ENCODE results near the gene CREG1.

CREG1 gene

DNA sequence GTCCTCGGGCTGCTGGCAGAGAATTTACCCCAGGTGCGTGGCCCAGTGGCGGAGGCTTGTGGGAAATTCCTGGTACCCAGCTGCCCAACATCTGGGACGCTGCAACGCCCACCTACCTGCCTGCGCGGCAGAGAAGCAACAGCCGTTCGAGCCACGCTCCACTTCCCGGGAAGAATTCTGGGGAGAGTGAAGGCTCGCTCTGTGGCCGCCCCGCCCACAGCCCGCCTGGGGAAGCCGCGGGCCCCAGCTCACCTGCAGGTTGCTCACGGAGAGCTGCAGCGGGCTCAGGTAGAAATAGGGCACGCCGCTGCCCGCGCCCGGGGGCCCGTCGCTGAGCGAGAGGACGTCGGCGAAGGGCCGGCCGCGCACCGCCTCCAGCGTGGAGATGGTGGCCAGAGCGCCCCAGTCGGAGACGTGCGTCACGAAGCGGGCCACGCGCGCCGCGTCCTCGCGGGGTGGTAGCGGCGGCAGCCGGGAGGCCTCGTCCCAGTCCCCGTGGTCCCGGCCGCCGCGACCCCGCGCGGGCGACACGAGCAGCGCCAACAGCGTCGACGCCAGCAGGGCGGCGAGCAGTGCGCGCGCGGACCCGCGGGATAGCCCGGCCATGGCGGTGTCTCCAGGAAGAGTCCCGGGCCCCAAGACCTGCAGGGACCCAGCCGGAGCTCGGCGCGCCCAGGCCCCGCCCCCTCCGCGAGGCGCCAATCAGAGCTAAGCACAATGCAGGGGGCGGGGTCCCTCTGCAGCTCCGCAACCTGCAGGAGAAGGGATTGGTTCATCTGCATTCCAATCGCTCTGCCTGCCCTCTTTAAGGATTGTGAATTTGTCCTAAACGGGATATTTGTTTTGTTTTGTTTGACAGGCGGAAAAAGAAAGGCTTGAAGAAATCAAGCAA, at the start of gene CREG1:
CREG1 (minus strand) TSS at position 627 of the 892 bp plus-strand sequence.
- ChIA-PET CTCF (no interaction called here), POLR2A (ENCODE audit: low non-redundant PET) (interaction anchor here (0.7 kb wide), 1 partner anchor 1755 kb away, joined by 3 read pairs; no protein-coding TSS in a partner anchor)
- H3K27ac ChIP-seq: peak within 1 kb of the TSS; percentile 78

GRCh38 chr1:167602840-167603239, 49.3 kb upstream of the CREG1 start:
- no peak overlapping the region for H3K27ac ChIP-seq
- ChIA-PET POLR2A (ENCODE audit: low non-redundant PET) (no interaction called here), CTCF (interaction anchor here (1.4 kb wide), 1 partner anchor 85 kb away, joined by 4 read pairs; no protein-coding TSS in a partner anchor)
- TF ChIP-seq CTCF (conservative IDR thresholded peaks at IDR 0.05; ENCODE audit: low read depth): no peak
- no peak for DNase-seq (ENCODE audit: low spot score)

More for the DNA sequence above, at the start of gene CREG1:
- DNase-seq (ENCODE audit: low spot score): peak; percentile 95
- no peak for TF ChIP-seq CTCF (conservative IDR thresholded peaks at IDR 0.05; ENCODE audit: low read depth)

- CTCF ChIA-PET: interaction anchor here (1.9 to 2.5 kb wide), 2 partner anchors 61 to 86 kb away, joined by 5 to 27 read pairs; no protein-coding TSS in a partner anchor
- POLR2A ChIA-PET (ENCODE audit: low non-redundant PET): no interaction called here
- no peak overlapping the region for H3K27ac ChIP-seq
- TF ChIP-seq CTCF (conservative IDR thresholded peaks at IDR 0.05; ENCODE audit: low read depth): no peak
- DNase-seq (ENCODE audit: low spot score): no peak
Measured at GRCh38 chr1:167601442-167602383, 48.2 kb upstream of the CREG1 start.

DNA sequence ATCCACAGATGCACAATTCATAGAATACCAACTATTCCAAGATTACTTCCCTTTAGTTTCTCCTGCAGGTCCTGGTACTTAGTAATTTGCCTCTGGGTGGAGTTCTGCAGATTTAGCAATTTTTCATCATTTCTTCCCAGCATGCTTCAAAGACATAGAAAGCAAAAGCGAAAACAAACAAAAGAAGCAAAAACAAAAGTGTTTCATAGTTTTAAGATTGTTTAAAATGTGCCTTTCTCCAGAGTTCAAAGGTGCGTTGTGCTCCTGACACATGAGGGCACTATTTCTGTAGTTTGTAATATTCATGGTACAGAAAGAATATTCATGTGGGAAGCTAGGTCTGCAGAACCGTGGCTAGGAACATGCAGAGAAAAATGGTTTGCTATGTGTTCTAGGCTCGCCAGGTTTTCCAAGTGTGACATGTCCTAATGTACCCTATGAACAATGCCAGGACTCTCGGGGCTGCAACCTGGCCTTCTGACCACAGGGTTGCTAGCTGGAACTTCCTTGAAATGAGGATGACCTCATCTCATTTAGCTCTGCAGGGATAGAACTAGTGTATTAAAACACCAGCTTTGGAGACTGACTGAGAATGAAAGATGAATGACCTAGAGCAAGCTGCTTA, 46.5 kb upstream of the CREG1 start:
- POLR2A ChIA-PET (ENCODE audit: low non-redundant PET): no interaction called here
- peak; percentile 36 for DNase-seq (ENCODE audit: low spot score)
- TF ChIP-seq CTCF (conservative IDR thresholded peaks at IDR 0.05; ENCODE audit: low read depth): peak; percentile 69
- CTCF ChIA-PET: interaction anchor here (0.5 to 2.5 kb wide), 11 partner anchors 9 to 496 kb away, joined by 3 to 27 read pairs (median 5); no protein-coding TSS in a partner anchor
- no peak overlapping the region for H3K27ac ChIP-seq

DNA sequence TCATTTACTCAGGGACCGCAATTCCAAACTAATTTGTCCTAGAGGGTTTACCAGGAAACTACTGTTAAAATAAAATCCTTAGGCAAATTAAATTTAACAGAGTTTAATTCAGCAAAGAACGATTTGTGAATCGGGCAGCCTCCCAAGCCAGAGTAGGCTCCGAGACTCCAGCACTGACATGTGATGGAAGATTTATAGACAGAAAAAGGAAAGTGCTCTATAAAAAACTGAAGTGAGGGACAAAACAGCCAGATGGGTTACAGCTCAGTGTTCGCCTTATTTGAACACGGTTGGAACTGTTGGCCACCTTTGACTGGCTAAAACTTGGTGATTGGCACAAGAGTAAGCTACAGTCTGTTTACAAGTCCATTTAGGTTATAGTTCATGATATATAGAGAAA, 41.3 kb upstream of the CREG1 start:
- H3K27ac ChIP-seq: no peak overlapping the region
- CTCF ChIA-PET: no interaction called here
- TF ChIP-seq CTCF (conservative IDR thresholded peaks at IDR 0.05; ENCODE audit: low read depth): no peak
- no peak for DNase-seq (ENCODE audit: low spot score)
- POLR2A ChIA-PET (ENCODE audit: low non-redundant PET): no interaction called here

DNA sequence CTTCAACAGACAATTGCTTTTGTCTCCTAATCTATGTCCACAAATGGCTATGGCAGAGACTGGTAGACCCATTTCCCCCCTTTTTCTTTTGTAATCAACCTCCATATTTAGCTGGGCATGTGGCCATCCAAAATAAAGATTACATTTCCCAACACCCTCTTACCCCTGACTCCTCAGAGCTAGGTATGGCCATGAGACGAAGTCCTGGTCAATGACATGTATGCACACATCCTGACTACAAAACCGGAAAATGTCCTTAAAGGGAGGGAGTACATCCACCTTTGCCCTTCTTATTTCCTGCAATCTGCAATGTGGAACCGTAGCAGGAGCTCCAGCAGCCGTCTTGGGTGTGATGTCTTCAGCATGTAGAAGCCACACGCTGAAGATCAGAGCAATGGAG, 40.3 kb upstream of the CREG1 start:
- ChIA-PET CTCF (interaction anchor here (0.8 kb wide), 1 partner anchor 13 kb away, joined by 3 read pairs; no protein-coding TSS in a partner anchor), POLR2A (ENCODE audit: low non-redundant PET) (no interaction called here)
- TF ChIP-seq CTCF (conservative IDR thresholded peaks at IDR 0.05; ENCODE audit: low read depth): no peak
- DNase-seq (ENCODE audit: low spot score): no peak
- no peak overlapping the region for H3K27ac ChIP-seq

Data from RWPE1 (cell line).